Measurements from ENCODE around the gene TMEM131.

TMEM131 gene

GRCh38 chr2:97769308-97769707 lies 226.4 kb downstream of the TMEM131 start:
- Histone ChIP-seq H4K20me1 (ENCODE audit: insufficient read depth, low read length) (no peaks in the 10 kb centered on the region), H3K9me3 (ENCODE audit: insufficient read depth, low read length) (no peaks in the 10 kb centered on the region), H3K4me3 (ENCODE audit: low read length) (no peak overlapping the region), H3K4me1 (ENCODE audit: low read length) (no peaks in the 10 kb centered on the region), H3K4me2 (ENCODE audit: low read length) (no peak overlapping the region), H3K36me3 (replicated peaks; ENCODE audit: low read depth, low read length) (peaks cover 56% of the 10 kb centered on the region), H3K27me3 (ENCODE audit: low read depth, low read length) (no peaks in the 10 kb centered on the region), H3K79me2 (ENCODE audit: low read length) (no peaks in the 10 kb centered on the region), H3K9ac (ENCODE audit: low read length) (no peak overlapping the region), H2AFZ (ENCODE audit: low read depth, low read length) (no peak overlapping the region), H3K27ac (ENCODE audit: low read length) (no peak overlapping the region)
- TF ChIP-seq CTCF (IDR thresholded peaks at IDR 0.05; ENCODE audit: low read depth, low read length) (no peak), EZH2phosphoT487 (IDR thresholded peaks at IDR 0.05; ENCODE audit: low read depth) (no peak)

- Histone ChIP-seq H3K9me3 (ENCODE audit: insufficient read depth, low read length) (no peaks in the 10 kb centered on the region), H2AFZ (ENCODE audit: low read depth, low read length) (no peak overlapping the region), H4K20me1 (ENCODE audit: insufficient read depth, low read length) (no peaks in the 10 kb centered on the region), H3K27ac (ENCODE audit: low read length) (no peak overlapping the region), H3K4me3 (ENCODE audit: low read length) (no peak overlapping the region), H3K4me1 (ENCODE audit: low read length) (no peaks in the 10 kb centered on the region), H3K79me2 (ENCODE audit: low read length) (no peaks in the 10 kb centered on the region), H3K27me3 (ENCODE audit: low read depth, low read length) (no peaks in the 10 kb centered on the region), H3K9ac (ENCODE audit: low read length) (no peak overlapping the region), H3K36me3 (replicated peaks; ENCODE audit: low read depth, low read length) (peaks cover 52% of the 10 kb centered on the region), H3K4me2 (ENCODE audit: low read length) (no peak overlapping the region)
- no peak for TF ChIP-seq CTCF (IDR thresholded peaks at IDR 0.05; ENCODE audit: low read depth, low read length)
Observed at GRCh38 chr2:97766567-97766966, 229.2 kb downstream of the TMEM131 start.

- TF ChIP-seq EZH2phosphoT487 (IDR thresholded peaks at IDR 0.05; ENCODE audit: low read depth) (no peak), CTCF (IDR thresholded peaks at IDR 0.05; ENCODE audit: low read depth, low read length) (no peak)
- H3K4me2 ChIP-seq (ENCODE audit: low read length), result no peak overlapping the region
- no peak overlapping the region for H3K9ac ChIP-seq (ENCODE audit: low read length)
- H4K20me1 ChIP-seq (ENCODE audit: insufficient read depth, low read length), result no peaks in the 10 kb centered on the region
- H3K27me3 ChIP-seq (ENCODE audit: low read depth, low read length), result no peaks in the 10 kb centered on the region
- no peak overlapping the region for H2AFZ ChIP-seq (ENCODE audit: low read depth, low read length)
- no peaks in the 10 kb centered on the region for H3K9me3 ChIP-seq (ENCODE audit: insufficient read depth, low read length)
- peaks cover 58% of the 10 kb centered on the region for H3K36me3 ChIP-seq (replicated peaks; ENCODE audit: low read depth, low read length)
- no peaks in the 10 kb centered on the region for H3K79me2 ChIP-seq (ENCODE audit: low read length)
- H3K27ac ChIP-seq (ENCODE audit: low read length), result no peak overlapping the region
- H3K4me3 ChIP-seq (ENCODE audit: low read length), result no peak overlapping the region
- no peaks in the 10 kb centered on the region for H3K4me1 ChIP-seq (ENCODE audit: low read length)
Observed at GRCh38 chr2:97765933-97766332, 229.8 kb downstream of the TMEM131 start.

- H3K27ac ChIP-seq (ENCODE audit: low read length), result no peak overlapping the region
- H3K36me3 ChIP-seq (replicated peaks; ENCODE audit: low read depth, low read length), result peaks cover 61% of the 10 kb centered on the region
- no peaks in the 10 kb centered on the region for H3K27me3 ChIP-seq (ENCODE audit: low read depth, low read length)
- no peak overlapping the region for H3K4me3 ChIP-seq (ENCODE audit: low read length)
- H2AFZ ChIP-seq (ENCODE audit: low read depth, low read length), result no peak overlapping the region
- H3K9ac ChIP-seq (ENCODE audit: low read length), result no peak overlapping the region
- H3K4me1 ChIP-seq (ENCODE audit: low read length), result no peaks in the 10 kb centered on the region
- H3K4me2 ChIP-seq (ENCODE audit: low read length), result no peak overlapping the region
- no peaks in the 10 kb centered on the region for H3K79me2 ChIP-seq (ENCODE audit: low read length)
- H4K20me1 ChIP-seq (ENCODE audit: insufficient read depth, low read length), result no peaks in the 10 kb centered on the region
- no peak for TF ChIP-seq EZH2phosphoT487 (IDR thresholded peaks at IDR 0.05; ENCODE audit: low read depth)
- no peak for TF ChIP-seq CTCF (IDR thresholded peaks at IDR 0.05; ENCODE audit: low read depth, low read length)
- H3K9me3 ChIP-seq (ENCODE audit: insufficient read depth, low read length), result no peaks in the 10 kb centered on the region
Observed at GRCh38 chr2:97764559-97765263, 231.0 kb downstream of the TMEM131 start.

Measured in OCI-LY3 (cell line).